ENCODE measurements around the gene STAT4. TPM values are rescaled to one million over a fixed set of nuclear protein-coding genes. Genes with fewer than 3 reads are reported as not detected.

The STAT4 gene
- total RNA-seq, 4 donors from 2014 or later, result 0.34 to 2.7 (median 0.81) TPM; not detected in 1

GRCh38 chr2:191128172-191128910 lies 22.5 kb downstream of the STAT4 start:
- no peak for DNase-seq (ENCODE audit: low spot score in 2 of 2)
- TF ChIP-seq EP300 (IDR thresholded peaks at IDR 0.05) (no peak), POLR2A (IDR thresholded peaks at IDR 0.05) (no peak), CTCF (IDR thresholded peaks at IDR 0.05) (no peak), POLR2AphosphoS5 (IDR thresholded peaks at IDR 0.05) (no peak)
- H3K4me1 ChIP-seq, result no peaks in the 10 kb centered on the region
- H3K27ac ChIP-seq, result no peak overlapping the region
- H3K36me3 ChIP-seq, result no peaks in the 10 kb centered on the region
- 71% methylated on average over 8 of the region's 8 CpGs for WGBS
- no peak overlapping the region for H3K4me3 ChIP-seq
- H3K9me3 ChIP-seq, result no peaks in the 10 kb centered on the region
- H3K27me3 ChIP-seq, result no peaks in the 10 kb centered on the region

- DNase-seq (ENCODE audit: low spot score in 2 of 2), result no peak
- WGBS, result 82% methylated on average over 3 of the region's 3 CpGs
- TF ChIP-seq EP300 (IDR thresholded peaks at IDR 0.05), result no peak
- TF ChIP-seq POLR2A (IDR thresholded peaks at IDR 0.05), result no peak
- no peak for TF ChIP-seq POLR2AphosphoS5 (IDR thresholded peaks at IDR 0.05)
- TF ChIP-seq CTCF (IDR thresholded peaks at IDR 0.05), result no peak
- Histone ChIP-seq H3K4me1 (no peaks in the 10 kb centered on the region), H3K36me3 (no peaks in the 10 kb centered on the region), H3K9me3 (no peaks in the 10 kb centered on the region), H3K27ac (no peak overlapping the region), H3K27me3 (no peaks in the 10 kb centered on the region), H3K4me3 (no peak overlapping the region)
Observed at GRCh38 chr2:191127235-191127634, 23.6 kb downstream of the STAT4 start.

GRCh38 chr2:191126386-191127085 lies 24.3 kb downstream of the STAT4 start:
- no peak for DNase-seq (ENCODE audit: low spot score in 2 of 2)
- no peak overlapping the region for H3K27ac ChIP-seq
- H3K36me3 ChIP-seq, result no peaks in the 10 kb centered on the region
- H3K4me3 ChIP-seq, result no peak overlapping the region
- TF ChIP-seq CTCF (IDR thresholded peaks at IDR 0.05), result no peak
- no peak for TF ChIP-seq EP300 (IDR thresholded peaks at IDR 0.05)
- TF ChIP-seq POLR2A (IDR thresholded peaks at IDR 0.05), result no peak
- no peaks in the 10 kb centered on the region for H3K27me3 ChIP-seq
- no peaks in the 10 kb centered on the region for H3K9me3 ChIP-seq
- no peaks in the 10 kb centered on the region for H3K4me1 ChIP-seq
- 83% methylated on average over 4 of the region's 4 CpGs for WGBS

- Histone ChIP-seq H3K4me3 (no peak overlapping the region), H3K27ac (no peak overlapping the region), H3K9me3 (no peaks in the 10 kb centered on the region), H3K36me3 (no peaks in the 10 kb centered on the region), H3K27me3 (no peaks in the 10 kb centered on the region), H3K4me1 (no peaks in the 10 kb centered on the region)
- WGBS, result 46% methylated on average over 2 of the region's 2 CpGs
- DNase-seq (ENCODE audit: low spot score in 2 of 2), result no peak
- TF ChIP-seq POLR2A (IDR thresholded peaks at IDR 0.05) (no peak), EP300 (IDR thresholded peaks at IDR 0.05) (no peak), CTCF (IDR thresholded peaks at IDR 0.05) (no peak), POLR2AphosphoS5 (IDR thresholded peaks at IDR 0.05) (no peak)
Observed at GRCh38 chr2:191125646-191126045, 25.1 kb downstream of the STAT4 start.

GRCh38 chr2:191122638-191123294 lies 28.0 kb downstream of the STAT4 start:
- no peak for DNase-seq (ENCODE audit: low spot score in 2 of 2)
- WGBS, result 93% methylated on average over 2 of the region's 2 CpGs
- Histone ChIP-seq H3K36me3 (no peaks in the 10 kb centered on the region), H3K27ac (no peak overlapping the region), H3K4me1 (no peaks in the 10 kb centered on the region), H3K9me3 (no peaks in the 10 kb centered on the region), H3K4me3 (no peak overlapping the region), H3K27me3 (no peaks in the 10 kb centered on the region)
- no peak for TF ChIP-seq CTCF (IDR thresholded peaks at IDR 0.05)
- no peak for TF ChIP-seq POLR2AphosphoS5 (IDR thresholded peaks at IDR 0.05)
- no peak for TF ChIP-seq POLR2A (IDR thresholded peaks at IDR 0.05)
- TF ChIP-seq EP300 (IDR thresholded peaks at IDR 0.05), result no peak
